Measurements from ENCODE around the gene SLC25A44. TPM values are rescaled to one million over a fixed set of nuclear protein-coding genes. Genes with fewer than 3 reads are reported as not detected.

Gene SLC25A44
- total RNA-seq, 1 donor from 2014 or later, result 21.3 TPM

- peaks cover 3% of the 10 kb centered on the region for H3K4me1 Mint-ChIP-seq (ENCODE audit: low read depth, unreplicated experiment)
- Histone ChIP-seq H3K9ac (ENCODE audit: low read length) (peak overlapping the region; percentile 27), H3K79me2 (ENCODE audit: insufficient read depth, low read length) (no peaks in the 10 kb centered on the region), H3K4me3 (ENCODE audit: insufficient read depth, low read depth, low read length) (peak overlapping the region; percentile 14), H3K9me3 (ENCODE audit: insufficient read depth, low read depth, low read length) (no peaks in the 10 kb centered on the region), H4K20me1 (ENCODE audit: insufficient read depth, low read length) (peaks cover 10% of the 10 kb centered on the region), H2AFZ (ENCODE audit: low read depth, low read length) (peak overlapping the region; percentile 26), H3K27me3 (ENCODE audit: insufficient read depth, low read length) (peaks cover 2% of the 10 kb centered on the region), H3K27ac (ENCODE audit: low read depth, low read length) (no peak overlapping the region), H3K36me3 (ENCODE audit: insufficient read depth, low read length) (peaks cover 4% of the 10 kb centered on the region), H3K4me1 (ENCODE audit: insufficient read depth, low read length) (peaks cover 26% of the 10 kb centered on the region), H3K4me2 (ENCODE audit: low read length) (peak overlapping the region; percentile 80)
- TF ChIP-seq EZH2 (IDR thresholded peaks at IDR 0.05; ENCODE audit: insufficient read depth, low read length) (peak; percentile 42), CTCF (IDR thresholded peaks at IDR 0.05; ENCODE audit: insufficient read depth, low read depth, low read length) (no peak)
- no peak for FAIRE-seq
- no peak for DNase-seq (ENCODE audit: low read depth)
- no peaks in the 10 kb centered on the region for H3K9me3 Mint-ChIP-seq (ENCODE audit: unreplicated experiment)
- peaks cover 2% of the 10 kb centered on the region for H3K36me3 Mint-ChIP-seq (ENCODE audit: low read depth, unreplicated experiment)
- H3K4me3 Mint-ChIP-seq (ENCODE audit: unreplicated experiment), result no peak overlapping the region
- no peak overlapping the region for H3K27ac Mint-ChIP-seq (ENCODE audit: unreplicated experiment)
- peaks cover 5% of the 10 kb centered on the region for H3K27me3 Mint-ChIP-seq (ENCODE audit: low read depth, unreplicated experiment)
Measured at GRCh38 chr1:156245451-156246232, 51.7 kb downstream of the SLC25A44 start.

GRCh38 chr1:156246241-156246780, 52.4 kb downstream of the SLC25A44 start:
- H3K4me3 ChIP-seq (ENCODE audit: insufficient read depth, low read depth, low read length), result peak overlapping the region; percentile 14
- no peak overlapping the region for H3K27ac Mint-ChIP-seq (ENCODE audit: unreplicated experiment)
- peak overlapping the region; percentile 80 for H3K4me2 ChIP-seq (ENCODE audit: low read length)

More at GRCh38 chr1:156246241-156246780, 52.4 kb downstream of the SLC25A44 start:
- H3K9ac ChIP-seq (ENCODE audit: low read length), result peak overlapping the region; percentile 27
- Mint-ChIP-seq H3K27me3 (ENCODE audit: low read depth, unreplicated experiment) (peaks cover 5% of the 10 kb centered on the region), H3K36me3 (ENCODE audit: low read depth, unreplicated experiment) (no peaks in the 10 kb centered on the region), H3K4me3 (ENCODE audit: unreplicated experiment) (no peak overlapping the region), H3K4me1 (ENCODE audit: low read depth, unreplicated experiment) (peaks cover 3% of the 10 kb centered on the region), H3K9me3 (ENCODE audit: unreplicated experiment) (no peaks in the 10 kb centered on the region)
- H4K20me1 ChIP-seq (ENCODE audit: insufficient read depth, low read length), result peaks cover 14% of the 10 kb centered on the region
- peaks cover 22% of the 10 kb centered on the region for H3K4me1 ChIP-seq (ENCODE audit: insufficient read depth, low read length)
- no peak overlapping the region for H2AFZ ChIP-seq (ENCODE audit: low read depth, low read length)
- no peak overlapping the region for H3K27ac ChIP-seq (ENCODE audit: low read depth, low read length)
- H3K27me3 ChIP-seq (ENCODE audit: insufficient read depth, low read length), result peaks cover 2% of the 10 kb centered on the region
- peaks cover 10% of the 10 kb centered on the region for H3K36me3 ChIP-seq (ENCODE audit: insufficient read depth, low read length)
- TF ChIP-seq CTCF (IDR thresholded peaks at IDR 0.05; ENCODE audit: insufficient read depth, low read depth, low read length) (no peak), EZH2 (IDR thresholded peaks at IDR 0.05; ENCODE audit: insufficient read depth, low read length) (no peak)
- H3K79me2 ChIP-seq (ENCODE audit: insufficient read depth, low read length), result no peaks in the 10 kb centered on the region
- DNase-seq (ENCODE audit: low read depth), result no peak
- FAIRE-seq, result no peak
- H3K9me3 ChIP-seq (ENCODE audit: insufficient read depth, low read depth, low read length), result no peaks in the 10 kb centered on the region

Measured in astrocyte (in vitro differentiated cells and primary cell).